NCI-H1092 (cell line): ENCODE data around the gene KCNJ1.

Source experiments
- DNase-seq: peaks from one replicate; lab custom pipeline; 2025; lab: John Stamatoyannopoulos, UW

The KCNJ1 gene

GRCh38 chr11:128823753-128824152 lies 43.3 kb downstream of the KCNJ1 start:
- no peak for DNase-seq

GRCh38 chr11:128822130-128822529 lies 45.0 kb downstream of the KCNJ1 start:
- no peak for DNase-seq

- DNase-seq, result no peak
Measured at GRCh38 chr11:128821556-128821955, 45.5 kb downstream of the KCNJ1 start.

GRCh38 chr11:128819198-128819597 lies 47.9 kb downstream of the KCNJ1 start:
- DNase-seq, result no peak

- no peak for DNase-seq
Measured at GRCh38 chr11:128814856-128815705, 52.0 kb downstream of the KCNJ1 start.

DNA sequence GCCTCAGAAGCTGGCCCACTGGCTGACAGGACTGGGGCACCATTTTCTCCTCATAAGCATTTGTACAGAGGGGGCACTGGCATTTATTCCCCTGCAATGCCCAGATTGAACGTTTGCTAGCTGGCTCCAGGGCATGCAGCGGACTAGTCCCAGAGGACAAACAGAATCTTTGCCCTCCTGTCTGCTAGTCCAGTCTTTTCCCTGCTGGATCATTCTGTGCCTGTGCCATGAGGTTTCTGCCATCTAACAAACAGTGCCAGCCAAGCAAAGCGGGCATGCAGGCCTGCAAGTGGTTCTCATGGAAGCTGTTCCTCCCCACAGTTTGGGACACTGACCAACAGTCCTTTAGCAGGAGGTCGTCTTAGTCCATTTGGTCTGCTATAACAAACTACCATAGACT lies 53.4 kb downstream of the KCNJ1 start:
- DNase-seq, result no peak

- DNase-seq, result no peak
Measured at GRCh38 chr11:128810784-128811514, 56.1 kb downstream of the KCNJ1 start.

GRCh38 chr11:128809128-128809527 lies 58.0 kb downstream of the KCNJ1 start:
- DNase-seq, result no peak

DNA sequence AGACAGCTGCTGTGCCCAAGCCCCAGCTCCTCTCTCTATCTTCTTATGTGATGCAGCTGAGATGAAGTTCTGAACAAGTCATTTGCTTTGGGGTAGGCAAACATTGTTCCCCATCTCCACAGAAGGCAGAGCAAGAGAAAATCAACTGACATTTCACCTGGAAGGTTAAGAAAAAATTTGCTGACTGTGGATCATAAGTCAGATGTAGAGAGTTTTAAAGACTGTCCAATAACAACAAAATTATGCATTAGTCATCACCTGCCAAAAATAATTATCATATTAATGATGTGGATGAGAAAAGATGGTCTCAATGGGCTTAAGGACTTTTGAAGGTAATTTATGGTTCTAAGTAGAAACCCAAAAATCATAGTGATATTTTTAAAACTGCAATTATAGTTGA lies 59.2 kb downstream of the KCNJ1 start:
- no peak for DNase-seq

DNA sequence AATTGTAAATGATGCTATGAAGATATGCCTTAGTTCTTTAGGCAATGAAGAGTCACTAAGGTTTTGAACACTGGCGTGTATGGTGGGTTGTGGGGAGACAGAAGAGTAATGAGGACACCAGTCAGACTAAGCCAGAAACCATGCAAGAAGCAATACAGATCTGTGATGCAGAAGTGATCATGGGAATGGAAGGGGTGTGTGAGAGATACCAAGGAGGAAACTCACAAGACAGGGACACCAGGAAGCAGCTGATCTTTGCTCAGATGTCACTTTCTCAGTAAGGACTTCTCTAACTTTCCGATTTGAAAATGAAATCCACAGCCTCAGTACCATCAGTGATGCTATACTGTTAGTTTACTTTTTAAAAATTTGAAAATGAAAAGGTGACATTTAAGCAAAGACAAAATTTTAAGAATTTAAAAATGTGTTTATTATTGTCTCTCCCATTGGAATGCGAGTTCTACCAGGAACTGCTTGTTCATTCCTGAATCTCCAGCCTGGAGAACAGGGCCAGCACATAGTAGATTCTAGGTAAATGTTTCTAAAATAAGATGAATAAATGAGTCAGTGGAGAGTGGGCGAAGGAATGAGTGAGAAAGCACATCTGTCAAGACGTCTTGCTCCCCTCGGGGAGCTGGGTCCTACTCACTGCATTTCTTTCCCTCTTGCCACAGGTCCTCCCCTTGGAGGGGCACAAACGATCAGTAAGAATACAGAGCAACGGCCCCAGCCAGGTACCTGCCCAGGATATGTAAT lies 60.4 kb downstream of the KCNJ1 start:
- DNase-seq, result no peak

- no peak for DNase-seq
Measured at GRCh38 chr11:128804481-128804880, 62.6 kb downstream of the KCNJ1 start.

- no peak for DNase-seq
Measured at GRCh38 chr11:128803449-128804245, 63.4 kb downstream of the KCNJ1 start.

DNA sequence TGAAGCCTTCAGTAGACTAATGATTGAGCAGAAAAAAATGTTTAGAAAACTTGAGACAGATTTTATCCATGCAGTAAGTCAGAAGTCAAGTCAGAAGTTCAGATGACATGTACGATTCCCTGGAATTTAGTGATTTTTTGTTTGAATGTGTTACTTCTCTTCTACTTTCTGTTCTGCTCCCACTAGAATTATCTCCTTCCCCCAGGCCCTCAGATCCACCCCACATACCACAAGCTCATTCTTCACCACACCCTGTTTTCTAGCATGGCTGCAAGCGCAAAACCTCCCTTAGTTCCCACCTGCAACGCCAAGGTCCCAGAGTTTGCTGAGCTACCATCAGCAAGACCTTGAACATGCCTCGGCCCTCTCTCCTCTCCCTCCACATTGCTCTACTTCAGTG lies 64.1 kb downstream of the KCNJ1 start:
- no peak for DNase-seq

GRCh38 chr11:128802358-128802981 lies 64.6 kb downstream of the KCNJ1 start:
- no peak for DNase-seq

DNA sequence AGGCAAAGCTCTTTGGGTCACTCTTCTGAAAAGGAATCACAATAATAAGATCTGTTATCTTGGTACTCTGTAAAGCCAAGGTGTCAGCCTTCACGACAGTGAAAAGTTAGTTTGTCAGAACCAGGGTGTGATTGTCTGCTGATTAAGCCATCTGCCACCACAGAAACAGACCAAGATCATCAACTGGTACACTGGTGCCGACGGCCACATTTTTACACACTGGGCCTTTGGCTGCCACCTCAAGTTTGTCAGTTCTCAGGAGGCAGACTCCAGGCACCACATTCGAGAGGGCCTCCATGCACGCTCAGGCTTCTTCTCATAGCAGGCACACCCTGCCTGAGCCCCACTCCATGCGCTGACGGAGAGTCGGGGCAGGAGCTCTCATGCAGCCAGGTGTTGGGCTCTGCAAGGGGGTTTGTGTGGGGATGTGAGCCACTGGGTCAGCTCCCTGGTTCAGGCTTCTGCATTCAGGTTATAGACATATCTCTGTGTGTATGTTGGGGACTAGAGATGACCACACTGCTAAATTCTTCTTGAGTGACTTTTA lies 66.2 kb downstream of the KCNJ1 start:
- DNase-seq, result no peak

GRCh38 chr11:128796270-128796669 lies 70.8 kb downstream of the KCNJ1 start:
- no peak for DNase-seq

- DNase-seq, result no peak
Measured at GRCh38 chr11:128790196-128790595, 76.9 kb downstream of the KCNJ1 start.

GRCh38 chr11:128789497-128790150 lies 77.5 kb downstream of the KCNJ1 start:
- DNase-seq, result no peak
